SH-SY5Y (cell line): ENCODE measurements around the gene FBXL14.

Source experiments
- GATA2 ChIP-seq: IDR thresholded peaks from 2 replicates; pipeline ENCODE4 v1.6.1; 2011; ENCODE audit warnings: mild to moderate bottlenecking, low read depth, low read length
- GATA3 ChIP-seq: IDR thresholded peaks from 2 replicates; pipeline ENCODE4 v1.6.1; 2011; ENCODE audit warnings: low read depth, mild to moderate bottlenecking, low read length, moderate library complexity

- no peak for TF ChIP-seq GATA2
- no peak for TF ChIP-seq GATA3
These were observed 1.4 kb upstream of the FBXL14 start for GRCh38 chr12:1595690-1596347.
